NB4 (cell line): Measurements from ENCODE around the gene GRB10.

Source experiments
- CTCF ChIP-seq: IDR thresholded peaks from one replicate; pipeline ENCODE4 v1.5.1; 2012; ENCODE audit warnings: low read depth, low read length
- MYC ChIP-seq: IDR thresholded peaks from 2 replicates; pipeline ENCODE4 v1.6.1; 2011; ENCODE audit warnings: low read depth, low read length
- POLR2A ChIP-seq: IDR thresholded peaks from 2 replicates; pipeline ENCODE4 v1.6.1; 2011; ENCODE audit warnings: mild to moderate bottlenecking; ENCODE audit not compliant: insufficient read length; ENCODE audit errors: extremely low read depth

DNA sequence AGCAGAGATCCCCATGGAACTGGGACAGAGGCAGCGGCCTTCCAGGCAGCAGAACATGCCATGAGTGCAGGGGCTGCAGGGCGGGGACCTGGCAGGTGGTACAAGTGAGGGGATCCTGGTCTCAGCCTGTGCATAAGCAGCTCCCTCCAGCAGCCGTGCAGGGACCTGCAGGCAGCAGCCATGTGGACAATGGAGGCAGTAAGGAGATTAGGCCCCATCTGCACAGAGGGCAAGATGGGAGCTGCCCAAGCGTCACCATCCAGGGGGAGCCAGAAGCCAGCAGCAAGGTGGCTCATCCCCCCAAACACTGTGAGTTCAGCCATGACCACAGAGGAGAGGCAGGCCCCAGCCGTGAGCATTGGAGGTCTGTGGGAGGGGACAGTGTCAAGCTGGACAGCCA is 220.6 kb downstream of the GRB10 start:
- TF ChIP-seq POLR2A (no peak), CTCF (no peak), MYC (no peak)
